Left lung (tissue), 10 donors: ENCODE results near the gene ELMOD1. TPM values are rescaled to one million over a fixed set of nuclear protein-coding genes. Genes with fewer than 3 reads are reported as not detected.

ENCODE experiments used
- ATAC-seq: fragments of 200-7000 bp; cut with Tn5 transposase; one replicate; pipeline ENCODE4 v1.9.1; 2020; ENCODE audit warnings: moderate library complexity
- DNase-seq, 4 donors: peaks; one replicate each; pipeline ENCODE4 v3.0.0-alpha.2; 2013 to 2020
- H3K27ac ChIP-seq, 2 donors: fragments of 200-600 bp; sonication (generic) in 1 of 2; one replicate each; pipeline versions ENCODE4 v1.5.0 to v1.8.0; 2020 to 2021
- H3K27me3 ChIP-seq, 2 donors: fragments of 200-600 bp; sonication (generic) in 1 of 2; one replicate each; pipeline versions ENCODE4 v1.5.0 to v1.8.0; 2020 to 2021
- H3K36me3 ChIP-seq, 2 donors: fragments of 200-600 bp; sonication (generic) in 1 of 2; one replicate each; pipeline versions ENCODE4 v1.5.0 to v1.8.0; 2020 to 2021
- H3K4me1 ChIP-seq, 2 donors: fragments of 200-600 bp; one replicate each; pipeline ENCODE4 v1.8.0; 2021
- H3K4me3 ChIP-seq, 2 donors: fragments of 200-600 bp; sonication (generic) in 1 of 2; one replicate each; pipeline versions ENCODE4 v1.5.0 to v1.8.0; 2020 to 2021; ENCODE audit warnings: mild to moderate bottlenecking in 1 of 2
- H3K9me3 ChIP-seq, 2 donors: fragments of 200-600 bp; sonication (generic) in 1 of 2; one replicate each; pipeline versions ENCODE4 v1.5.0 to v1.8.0; 2020 to 2021
- intact Hi-C, 2 donors: fragments of 100-400 bp; cut with DNase I; formaldehyde crosslinking; loops; one replicate each; pipeline versions ENCODE4 v1.11.2 to v1.14.2; 2022
- polyA plus RNA-seq, 6 donors: library from polyadenylated mRNA; unstranded; fragments of 120-200 nt; gene quantifications; one replicate each; pipeline ENCODE4 v1.2.1, GENCODE V29; 2013; ENCODE audit not compliant: insufficient read length in 6 of 6
- total RNA-seq, 2 donors: library from RNA; stranded (reverse); fragmentation: NEBNext Ultra II Directional; extraction: Animal tissue kit (Norgen Biotek cat#: 25700); gene quantifications; one replicate each; pipeline ENCODE4 v1.2.1, GENCODE V29; 2021
- TF ChIP-seq, protein P1 (sequence below), 2 donors: fragments of 200-600 bp; sonication (generic) in 1 of 2; IDR thresholded peaks; one replicate each; pipeline versions ENCODE4 v1.5.0 to v1.8.0; 2021; ENCODE audit warnings: antibody characterized with exemption in 2 of 2
- donor health status: DM: no; HTN: yes; CAD: no.
- donor health status: DM: no; HTN: no; CAD: no.

ELMOD1 gene
- total and polyA plus RNA-seq, 8 donors: 0.96 to 7.7 (median 5.6) TPM

DNA sequence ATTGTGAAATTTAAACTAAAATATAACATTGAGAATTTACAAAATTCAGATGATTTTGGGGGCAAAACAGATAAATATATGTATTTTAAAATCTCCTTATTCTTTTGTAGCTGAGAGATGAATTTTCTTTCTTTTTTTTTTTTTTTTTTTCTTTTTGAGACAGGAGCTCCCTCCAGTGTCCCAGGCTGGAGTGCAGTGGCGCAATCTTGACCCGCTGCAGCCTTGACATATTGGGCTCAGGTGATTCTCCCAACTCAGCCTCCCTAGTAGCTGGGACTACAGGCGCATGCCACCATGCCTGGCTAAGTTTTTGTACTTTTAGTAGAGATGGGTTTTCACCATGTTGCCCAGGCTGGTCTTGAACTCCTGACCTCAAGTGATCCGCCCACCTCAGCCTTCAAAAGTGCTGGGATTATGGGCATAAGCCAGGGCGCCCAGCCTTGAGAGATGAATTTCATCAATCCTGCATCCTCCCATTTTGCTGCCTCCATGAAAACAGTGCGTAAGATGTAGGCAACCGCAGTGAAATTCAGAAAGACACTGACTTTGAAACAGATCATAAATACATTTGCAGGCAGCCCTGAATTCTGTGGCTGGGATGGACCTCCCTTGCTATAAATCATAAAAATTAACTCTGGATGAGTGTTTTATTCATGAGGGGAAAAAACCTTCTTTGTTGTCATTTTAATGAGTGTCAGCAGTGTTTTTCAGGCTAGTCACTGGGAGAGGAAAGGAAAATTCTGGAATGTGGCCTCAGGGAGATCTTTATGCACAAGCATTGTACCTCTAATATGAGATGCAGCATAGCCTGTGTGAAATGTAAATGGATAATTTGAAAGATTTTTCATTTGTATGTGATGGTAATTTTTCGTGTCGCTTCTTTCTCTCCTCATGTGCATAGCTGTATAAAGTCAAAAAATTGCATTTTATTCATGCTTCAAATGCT is 14.4 kb downstream of the ELMOD1 start:
- Histone ChIP-seq H3K9me3 (no peaks in the 10 kb centered on the region), H3K4me3 (no peak overlapping the region), H3K27ac (no peak overlapping the region), H3K4me1 (no peaks in the 10 kb centered on the region), H3K36me3 (no peaks in the 10 kb centered on the region), H3K27me3 (peaks cover 0 to 45% of the 10 kb centered on the region in 2 donors)
- intact Hi-C loops: no loop called here
- ATAC-seq: no peak
- DNase-seq: no peak
- TF ChIP-seq, protein P1, sequence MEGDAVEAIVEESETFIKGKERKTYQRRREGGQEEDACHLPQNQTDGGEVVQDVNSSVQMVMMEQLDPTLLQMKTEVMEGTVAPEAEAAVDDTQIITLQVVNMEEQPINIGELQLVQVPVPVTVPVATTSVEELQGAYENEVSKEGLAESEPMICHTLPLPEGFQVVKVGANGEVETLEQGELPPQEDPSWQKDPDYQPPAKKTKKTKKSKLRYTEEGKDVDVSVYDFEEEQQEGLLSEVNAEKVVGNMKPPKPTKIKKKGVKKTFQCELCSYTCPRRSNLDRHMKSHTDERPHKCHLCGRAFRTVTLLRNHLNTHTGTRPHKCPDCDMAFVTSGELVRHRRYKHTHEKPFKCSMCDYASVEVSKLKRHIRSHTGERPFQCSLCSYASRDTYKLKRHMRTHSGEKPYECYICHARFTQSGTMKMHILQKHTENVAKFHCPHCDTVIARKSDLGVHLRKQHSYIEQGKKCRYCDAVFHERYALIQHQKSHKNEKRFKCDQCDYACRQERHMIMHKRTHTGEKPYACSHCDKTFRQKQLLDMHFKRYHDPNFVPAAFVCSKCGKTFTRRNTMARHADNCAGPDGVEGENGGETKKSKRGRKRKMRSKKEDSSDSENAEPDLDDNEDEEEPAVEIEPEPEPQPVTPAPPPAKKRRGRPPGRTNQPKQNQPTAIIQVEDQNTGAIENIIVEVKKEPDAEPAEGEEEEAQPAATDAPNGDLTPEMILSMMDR (IDR thresholded peaks at IDR 0.05): no peak

DNA sequence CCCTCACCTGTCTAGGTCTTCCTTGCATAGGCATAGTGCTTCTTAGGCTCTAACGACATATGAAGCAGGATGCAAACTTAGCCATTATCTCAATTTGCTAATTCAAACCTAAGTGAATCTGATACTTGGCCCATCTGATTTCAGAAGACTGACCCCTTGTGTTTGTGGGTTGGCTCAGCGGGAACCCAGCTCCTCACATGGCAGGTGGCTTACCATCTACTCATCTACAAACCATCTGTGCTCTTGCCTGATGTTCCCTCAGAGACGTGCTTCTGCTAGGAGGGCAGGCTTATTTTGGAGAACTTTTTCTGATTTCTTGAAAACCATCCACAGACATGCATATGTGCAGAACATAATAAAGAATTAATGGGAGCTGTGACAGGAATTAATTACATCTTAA is 15.2 kb downstream of the ELMOD1 start:
- DNase-seq (no peak), ATAC-seq (no peak)
- TF ChIP-seq, protein P1 (IDR thresholded peaks at IDR 0.05): no peak
- no peaks in the 10 kb centered on the region for H3K36me3 ChIP-seq
- H3K9me3 ChIP-seq: no peaks in the 10 kb centered on the region
- H3K27me3 ChIP-seq: peaks cover 0 to 45% of the 10 kb centered on the region in 2 donors
- intact Hi-C loops: no loop called here
- H3K27ac ChIP-seq: no peak overlapping the region
- H3K4me1 ChIP-seq: no peaks in the 10 kb centered on the region
- H3K4me3 ChIP-seq: no peak overlapping the region

DNA sequence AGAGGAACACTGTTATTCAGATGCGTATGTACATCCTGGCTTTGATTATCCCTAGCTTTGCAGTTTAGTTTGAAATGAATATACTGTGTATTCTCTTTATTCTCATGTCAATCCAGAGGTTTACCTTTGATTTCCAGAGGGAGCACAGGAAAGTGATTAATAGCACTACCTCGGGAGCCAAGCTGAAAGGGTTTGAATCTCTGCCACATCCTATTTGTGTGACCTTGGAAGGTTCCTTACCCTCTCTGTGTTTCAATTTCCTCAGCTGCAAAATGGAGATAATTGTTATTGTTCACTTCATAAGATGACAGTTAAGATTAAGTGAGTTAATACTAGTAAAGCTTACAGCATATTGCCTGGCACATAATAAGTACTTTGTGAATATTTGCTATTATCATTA is 17.9 kb downstream of the ELMOD1 start:
- Histone ChIP-seq H3K27me3 (peaks cover 0 to 30% of the 10 kb centered on the region in 2 donors), H3K27ac (no peak overlapping the region), H3K4me1 (no peaks in the 10 kb centered on the region), H3K36me3 (no peaks in the 10 kb centered on the region), H3K4me3 (no peak overlapping the region), H3K9me3 (no peaks in the 10 kb centered on the region)
- DNase-seq: no peak
- TF ChIP-seq, protein P1 (IDR thresholded peaks at IDR 0.05): no peak
- ATAC-seq: no peak
- intact Hi-C loops: no loop called here

DNA sequence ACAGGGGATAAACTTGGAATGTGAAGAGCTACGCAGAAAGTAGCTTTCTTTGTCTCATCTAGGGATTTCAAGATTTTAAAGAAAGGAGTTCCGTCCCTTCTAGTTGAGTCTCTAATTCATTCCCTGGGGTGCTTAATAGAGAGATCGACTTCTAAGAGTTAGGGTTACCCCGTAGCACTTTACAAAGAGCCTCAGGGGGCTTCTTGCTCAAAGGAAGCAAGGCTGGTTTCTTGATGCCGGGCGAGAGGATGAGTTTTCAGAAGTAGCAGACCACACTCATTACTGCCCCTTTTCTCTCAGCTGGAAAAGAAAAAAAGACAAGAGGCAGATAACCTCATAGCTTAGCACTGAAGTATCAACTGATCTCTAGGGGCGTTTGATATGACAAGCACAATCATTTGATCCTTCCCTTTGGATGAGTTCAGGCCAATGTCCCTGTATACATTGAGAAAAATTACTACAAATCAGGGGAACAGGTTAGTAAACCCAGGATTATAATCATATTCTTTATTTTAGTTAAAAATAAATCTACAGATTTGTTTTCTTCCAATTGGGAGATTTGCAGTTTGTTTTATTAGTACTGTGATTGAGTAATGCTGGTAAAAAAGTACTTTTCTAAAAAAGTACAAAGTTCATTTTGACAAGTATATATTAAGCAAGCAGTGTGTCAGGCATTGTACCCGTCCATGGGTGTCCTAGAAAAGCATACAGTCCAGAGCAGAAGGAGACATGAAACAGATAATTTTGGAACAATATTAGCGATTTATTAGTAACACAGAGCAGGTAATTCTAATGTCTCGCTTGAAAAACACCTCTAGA is 18.7 kb downstream of the ELMOD1 start:
- TF ChIP-seq, protein P1 (IDR thresholded peaks at IDR 0.05): no peak
- Histone ChIP-seq H3K27ac (no peak overlapping the region), H3K9me3 (no peaks in the 10 kb centered on the region), H3K4me3 (no peak overlapping the region), H3K4me1 (no peaks in the 10 kb centered on the region), H3K27me3 (peaks cover 0 to 25% of the 10 kb centered on the region in 2 donors), H3K36me3 (no peaks in the 10 kb centered on the region)
- ATAC-seq (no peak), DNase-seq (no peak)
- intact Hi-C loops: no loop called here

DNA sequence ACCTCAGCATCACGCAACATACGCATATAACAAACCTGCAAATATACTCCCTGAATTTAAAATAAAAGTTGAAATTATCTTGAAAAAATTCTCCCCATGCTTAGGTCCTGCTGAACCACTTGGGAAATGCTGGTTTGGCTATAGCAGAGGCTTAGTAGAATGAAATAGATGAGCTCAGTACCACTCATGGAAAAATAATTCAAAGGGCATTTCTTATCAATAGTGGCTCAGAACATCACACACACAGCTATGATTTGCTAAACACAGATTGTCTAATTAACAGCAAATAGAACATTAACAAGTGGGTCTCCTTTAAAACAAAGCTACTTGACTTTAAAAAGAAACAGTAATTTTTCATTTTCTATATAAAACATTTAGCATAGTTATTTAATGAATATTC is 21.5 kb downstream of the ELMOD1 start:
- no peak for DNase-seq

More for the DNA sequence above, 21.5 kb downstream of the ELMOD1 start:
- H3K27me3 ChIP-seq: peaks cover 0 to 16% of the 10 kb centered on the region in 2 donors
- no peaks in the 10 kb centered on the region for H3K9me3 ChIP-seq
- no peak overlapping the region for H3K4me3 ChIP-seq
- H3K36me3 ChIP-seq: no peaks in the 10 kb centered on the region
- H3K4me1 ChIP-seq: no peaks in the 10 kb centered on the region
- ATAC-seq: no peak
- TF ChIP-seq, protein P1 (IDR thresholded peaks at IDR 0.05): no peak
- H3K27ac ChIP-seq: no peak overlapping the region
- intact Hi-C loops: no loop called here
